Inflammatory macrophage treated with lipopolysaccharide for 4 hours (primary cell): ENCODE measurements around the gene DOCK1.

Experiments used
- DNase-seq: peaks from one replicate; pipeline ENCODE4 v3.0.0-alpha.2; 2020

DOCK1 gene

GRCh38 chr10:127500127-127500526 is 594.9 kb downstream of the DOCK1 start:
- DNase-seq = no peak
